ENCODE data around the gene GJA10.
"Not testable (repeated sequence)": the region's sequence is repeated elsewhere in the genome, so short reads cannot be mapped to it uniquely, and the experiment has no call there.

Gene GJA10

DNA sequence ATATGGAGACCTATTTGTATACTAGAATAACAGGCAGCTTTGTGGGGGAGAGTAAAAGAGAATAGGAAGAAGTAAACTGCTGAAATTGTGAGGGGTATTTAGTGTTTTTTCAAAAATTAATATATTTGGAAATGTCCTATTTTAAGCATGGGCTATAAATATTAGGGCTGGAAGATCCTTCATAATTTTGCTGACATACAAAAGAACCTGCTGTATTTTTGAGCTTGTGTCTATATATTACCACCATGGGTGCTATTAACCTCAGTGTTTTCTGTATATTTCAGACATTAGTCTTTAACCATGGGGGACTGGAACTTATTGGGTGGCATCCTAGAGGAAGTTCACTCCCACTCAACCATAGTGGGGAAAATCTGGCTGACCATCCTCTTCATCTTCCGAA is at the start of gene GJA10:
TSS of gene GJA10 (plus strand) at position 301 of the 400 bp plus-strand sequence. CDS start at position 301, 0 bp downstream.
- no peak for DNase-seq

DNA sequence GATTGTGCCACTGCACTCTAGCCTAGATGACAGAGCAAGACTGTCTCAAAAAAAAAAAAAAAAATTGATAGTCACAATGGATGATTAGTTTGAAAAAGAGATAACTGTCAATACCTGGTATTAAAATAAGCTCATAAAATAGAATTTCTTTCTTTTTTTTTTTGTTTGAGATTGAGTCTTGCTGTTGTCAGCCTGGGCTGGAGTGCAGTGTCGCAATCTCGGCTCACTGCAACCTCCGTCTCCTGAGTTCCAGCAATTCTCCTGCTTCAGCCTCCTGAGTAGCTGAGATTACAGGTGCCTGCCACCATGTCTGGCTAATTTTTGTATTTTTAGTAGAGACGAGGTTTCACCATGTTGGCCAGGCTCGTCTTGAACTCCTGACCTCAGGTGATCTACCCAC is 46.8 kb upstream of the GJA10 start:
- DNase-seq: not testable (repeated sequence)

DNA sequence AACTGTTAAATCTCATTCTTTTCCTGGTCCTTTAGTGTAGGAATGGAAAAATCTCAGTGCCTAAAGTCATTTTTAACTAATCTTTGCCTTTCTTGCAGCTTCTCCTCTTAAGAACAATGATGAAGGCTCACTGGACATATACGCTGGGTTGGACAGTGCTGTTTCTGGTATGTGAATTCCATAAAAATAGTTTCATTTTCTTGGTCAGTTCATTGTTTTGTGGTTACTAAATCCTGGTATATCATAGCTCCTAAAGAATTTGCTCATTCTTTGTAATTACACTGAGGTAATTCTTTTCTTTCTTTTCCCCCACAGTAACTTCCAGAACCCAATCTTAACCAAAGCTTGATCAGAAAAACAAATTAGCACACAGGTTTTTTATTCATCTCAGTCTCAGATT is 41.2 kb upstream of the GJA10 start:
- no peak for DNase-seq

DNA sequence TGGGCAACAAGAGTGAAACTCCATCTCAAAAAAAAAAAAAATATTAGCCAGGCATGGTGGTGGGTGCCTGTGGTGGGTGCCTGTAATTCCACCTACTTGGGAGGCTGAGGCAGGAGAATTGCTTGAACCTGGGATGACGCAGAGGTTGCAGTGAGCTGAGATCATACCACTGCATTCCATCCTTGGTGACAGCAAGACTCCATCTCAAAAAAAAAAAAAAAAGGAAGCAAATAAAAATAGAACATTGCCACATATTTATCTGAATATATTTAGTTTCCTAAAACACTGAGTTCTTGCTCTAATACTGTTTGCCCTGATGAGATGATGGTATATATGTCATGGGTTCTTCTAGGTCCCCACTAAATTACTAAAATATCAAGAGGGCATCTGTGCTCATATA is 36.2 kb upstream of the GJA10 start:
- DNase-seq: no peak

DNA sequence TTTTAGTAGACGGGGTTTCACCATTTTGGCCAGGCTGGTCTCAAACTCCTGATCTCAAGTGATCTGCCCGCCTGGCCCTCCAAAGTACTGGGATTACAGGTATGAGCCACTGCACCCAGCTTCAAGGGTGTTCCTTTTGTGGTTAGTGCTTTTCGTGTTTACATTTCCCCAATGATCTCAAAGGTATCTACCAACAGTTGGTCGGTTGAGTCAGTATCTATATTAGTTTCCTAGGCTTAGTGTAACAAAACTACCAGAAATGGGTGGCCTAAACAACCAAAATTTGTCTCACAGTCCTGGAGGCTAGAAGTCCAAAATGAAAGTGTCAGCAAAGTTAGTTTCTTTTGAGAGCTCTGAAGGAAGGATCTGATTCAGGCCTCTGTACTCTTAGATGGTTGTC is 34.5 kb upstream of the GJA10 start:
- DNase-seq: peak; percentile 84

DNA sequence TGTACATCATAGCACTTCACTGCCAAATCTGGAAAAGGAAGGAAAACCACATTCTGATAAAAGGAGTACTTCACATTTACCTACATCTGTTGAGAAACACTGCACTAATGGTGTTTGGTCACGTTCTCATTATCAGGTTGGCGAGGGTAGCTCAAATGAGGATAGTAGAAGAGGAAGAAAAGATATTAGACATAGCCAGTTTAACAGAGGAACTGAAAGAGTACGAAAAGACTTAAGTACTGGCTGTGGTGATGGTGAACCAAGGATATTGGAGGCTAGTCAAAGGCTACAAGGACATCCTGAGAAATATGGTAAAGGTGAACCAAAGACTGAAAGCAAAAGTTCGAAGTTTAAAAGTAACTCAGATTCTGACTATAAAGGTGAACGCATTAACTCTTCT is 32.0 kb upstream of the GJA10 start:
- no peak for DNase-seq

DNA sequence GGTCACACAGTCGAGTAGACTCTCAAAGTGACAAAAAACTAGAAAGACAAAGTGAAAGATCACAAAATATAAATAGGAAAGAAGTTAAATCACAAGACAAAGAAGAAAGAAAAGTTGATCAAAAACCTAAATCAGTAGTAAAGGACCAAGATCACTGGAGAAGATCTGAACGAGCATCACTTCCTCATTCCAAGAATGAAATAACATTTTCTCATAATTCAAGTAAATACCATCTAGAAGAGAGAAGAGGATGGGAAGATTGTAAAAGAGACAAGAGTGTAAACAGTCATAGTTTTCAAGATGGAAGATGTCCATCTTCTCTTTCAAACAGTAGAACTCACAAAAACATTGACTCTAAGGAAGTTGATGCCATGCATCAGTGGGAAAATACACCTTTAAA is 31.6 kb upstream of the GJA10 start:
- peak; percentile 4 for DNase-seq

DNA sequence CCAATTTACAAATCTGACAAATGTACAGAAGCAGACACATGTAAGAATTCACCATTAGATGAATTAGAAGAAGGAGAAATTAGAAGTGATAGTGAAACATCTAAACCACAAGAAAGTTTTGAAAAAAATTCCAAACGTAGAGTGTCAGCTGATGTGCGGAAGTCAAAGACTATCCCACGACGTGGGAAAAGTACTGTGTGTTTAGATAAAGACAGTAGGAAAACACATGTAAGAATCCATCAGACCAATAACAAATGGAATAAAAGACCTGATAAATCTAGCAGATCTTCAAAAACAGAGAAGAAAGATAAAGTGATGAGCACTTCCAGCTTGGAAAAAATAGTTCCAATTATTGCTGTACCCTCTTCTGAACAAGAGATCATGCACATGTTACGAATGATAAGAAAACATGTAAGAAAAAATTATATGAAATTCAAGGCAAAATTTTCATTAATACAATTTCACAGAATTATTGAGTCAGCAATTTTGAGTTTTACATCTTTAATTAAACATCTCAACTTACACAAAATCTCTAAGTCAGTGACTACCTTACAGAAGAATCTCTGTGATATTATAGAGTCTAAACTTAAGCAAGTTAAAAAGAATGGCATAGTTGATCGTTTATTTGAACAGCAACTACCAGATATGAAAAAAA is 28.1 kb upstream of the GJA10 start:
- DNase-seq: no peak

DNA sequence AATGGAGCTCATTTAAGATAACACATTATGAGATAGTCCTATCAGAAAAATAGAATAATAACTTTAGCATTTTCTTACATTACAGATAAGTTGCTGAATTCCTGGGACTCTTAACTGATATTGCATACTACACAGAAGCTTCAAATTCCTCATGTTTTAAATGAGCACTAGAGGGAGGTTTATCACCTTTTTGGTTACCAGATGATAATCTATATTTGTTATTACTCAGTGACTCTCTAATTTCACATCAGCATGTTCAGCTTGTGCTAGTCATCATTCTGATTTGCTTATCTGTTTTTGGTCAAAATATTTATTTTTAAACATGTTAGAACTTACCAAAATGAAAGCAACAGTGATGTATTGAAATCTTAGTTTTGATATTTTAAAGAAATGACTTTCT is 20.5 kb upstream of the GJA10 start:
- DNase-seq: peak; percentile 29

DNA sequence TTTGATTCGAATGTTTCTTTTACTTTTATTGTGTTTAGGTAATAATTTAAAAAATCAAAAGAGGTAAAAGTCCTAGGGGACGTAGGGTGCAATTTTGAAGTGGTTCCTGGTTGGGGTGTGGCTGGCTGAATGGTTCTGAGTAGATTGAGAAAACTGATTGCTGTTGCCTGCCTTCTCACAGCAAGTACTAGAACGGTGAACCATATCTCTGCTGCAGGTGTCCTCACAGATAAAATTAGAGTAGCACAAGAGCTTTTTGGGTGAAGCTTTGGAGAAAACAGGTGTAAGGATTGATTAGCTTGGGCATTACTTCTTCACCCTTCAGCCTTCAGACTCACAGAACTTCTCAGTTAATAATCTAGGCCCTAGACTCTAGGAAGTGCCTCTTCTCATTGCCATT is 19.8 kb upstream of the GJA10 start:
- no peak for DNase-seq

DNA sequence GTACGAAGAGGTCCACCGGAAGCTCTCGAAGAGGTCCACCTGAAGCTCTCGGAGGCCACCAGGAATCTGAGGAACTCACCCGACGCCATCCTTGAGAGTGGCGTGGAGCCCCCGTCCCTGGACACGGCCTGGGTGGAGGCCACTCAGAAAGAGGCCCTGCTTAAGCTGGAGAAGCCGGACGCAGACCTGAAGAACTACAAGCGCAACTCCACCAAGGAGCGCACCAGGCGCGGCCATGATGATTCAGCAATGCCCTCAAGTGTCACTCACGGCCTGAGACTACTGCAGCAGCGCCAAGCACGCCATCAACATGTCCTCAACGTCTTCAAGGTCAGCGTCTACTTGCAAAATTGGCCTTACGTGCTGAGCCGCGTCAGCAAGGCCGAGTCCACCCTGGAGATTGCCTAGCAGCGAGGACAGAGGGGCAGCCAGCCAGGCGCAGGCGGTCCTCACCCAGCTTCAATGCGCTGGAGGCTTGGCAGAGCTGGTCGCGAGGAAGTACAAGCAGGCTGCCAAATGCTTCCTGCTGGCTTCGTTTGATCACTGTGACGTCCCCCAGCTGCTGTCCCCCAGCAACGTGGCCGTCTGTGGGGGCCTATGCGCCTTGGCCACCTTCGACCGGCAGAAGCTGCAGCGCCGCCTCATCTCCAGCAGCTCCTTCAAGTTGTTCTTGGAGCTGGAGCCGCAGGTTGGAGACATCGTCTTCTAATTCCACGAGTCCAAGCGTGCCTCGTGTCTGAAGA is 7.7 kb upstream of the GJA10 start:
- no peak for DNase-seq

DNA sequence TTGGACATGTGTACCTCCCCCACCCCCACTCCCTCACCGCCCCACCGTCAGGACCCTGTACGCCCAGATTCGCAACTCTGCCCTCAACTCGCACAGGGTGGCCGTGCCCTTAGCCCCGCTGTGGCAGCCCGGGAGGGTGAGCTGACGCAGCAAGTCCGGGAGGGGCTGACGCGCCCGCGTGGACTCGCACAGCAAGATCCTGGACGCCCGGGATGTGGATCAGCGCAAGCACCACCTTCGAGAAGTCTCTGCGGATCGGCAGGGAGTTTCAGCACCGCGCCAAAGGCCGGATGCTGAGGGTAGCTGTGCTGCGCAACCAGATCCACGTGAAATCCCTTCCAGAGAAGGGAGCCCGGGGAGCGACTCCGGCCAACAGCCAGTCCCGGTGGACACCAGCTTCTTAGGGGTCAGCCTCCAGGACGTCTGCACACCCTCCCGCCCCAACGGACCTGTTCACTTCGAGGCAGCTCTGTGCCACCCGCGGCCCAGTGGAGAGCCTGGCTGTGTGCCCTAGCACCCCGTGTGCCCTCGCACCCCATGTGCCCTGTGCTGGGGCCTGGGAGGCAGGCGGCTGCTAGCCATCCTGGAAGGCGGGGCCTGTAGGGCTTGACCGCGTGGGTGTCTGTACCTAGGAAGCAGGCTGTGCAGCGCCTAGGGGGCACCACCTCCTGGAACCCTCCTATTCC is 6.7 kb upstream of the GJA10 start:
- no peak for DNase-seq

DNA sequence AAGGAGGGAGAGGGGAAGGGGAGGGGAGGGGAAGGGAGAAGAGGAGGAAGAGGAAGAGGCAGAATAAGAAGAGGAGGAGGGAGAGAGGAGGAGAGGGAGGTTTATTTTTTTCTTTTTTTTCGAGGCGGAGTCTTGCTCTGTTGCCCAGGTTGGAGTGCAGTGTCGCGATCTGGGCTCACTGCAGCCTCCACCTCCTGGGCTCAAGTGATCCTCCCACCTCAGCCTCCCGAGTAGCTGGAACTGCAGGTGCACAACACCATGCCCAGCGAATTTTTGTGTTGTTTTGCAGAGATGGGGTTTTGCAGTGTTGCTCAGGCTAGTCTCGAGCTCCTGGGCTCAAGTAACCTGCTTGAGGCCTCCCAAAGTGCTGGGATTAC is 6.1 kb upstream of the GJA10 start:
- no peak for DNase-seq

DNA sequence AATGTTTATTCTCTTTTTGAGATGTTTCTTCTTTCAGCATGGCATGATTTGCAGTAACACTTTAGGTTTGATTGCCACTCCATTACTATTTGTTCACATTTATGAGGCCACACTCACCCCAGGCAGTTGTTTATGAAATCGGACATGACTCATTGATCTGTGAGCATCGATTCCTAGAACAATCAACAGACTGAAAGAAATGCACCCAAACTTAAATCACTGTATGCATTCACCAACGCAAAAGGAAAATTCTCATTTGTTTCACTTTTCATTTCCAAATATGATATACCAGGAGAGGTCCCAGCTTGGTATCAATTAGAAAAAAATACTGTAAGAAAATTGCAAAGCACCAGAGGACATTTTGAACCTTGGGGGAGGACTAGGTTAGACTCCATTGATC is 5.4 kb upstream of the GJA10 start:
- DNase-seq: peak; percentile 74

DNA sequence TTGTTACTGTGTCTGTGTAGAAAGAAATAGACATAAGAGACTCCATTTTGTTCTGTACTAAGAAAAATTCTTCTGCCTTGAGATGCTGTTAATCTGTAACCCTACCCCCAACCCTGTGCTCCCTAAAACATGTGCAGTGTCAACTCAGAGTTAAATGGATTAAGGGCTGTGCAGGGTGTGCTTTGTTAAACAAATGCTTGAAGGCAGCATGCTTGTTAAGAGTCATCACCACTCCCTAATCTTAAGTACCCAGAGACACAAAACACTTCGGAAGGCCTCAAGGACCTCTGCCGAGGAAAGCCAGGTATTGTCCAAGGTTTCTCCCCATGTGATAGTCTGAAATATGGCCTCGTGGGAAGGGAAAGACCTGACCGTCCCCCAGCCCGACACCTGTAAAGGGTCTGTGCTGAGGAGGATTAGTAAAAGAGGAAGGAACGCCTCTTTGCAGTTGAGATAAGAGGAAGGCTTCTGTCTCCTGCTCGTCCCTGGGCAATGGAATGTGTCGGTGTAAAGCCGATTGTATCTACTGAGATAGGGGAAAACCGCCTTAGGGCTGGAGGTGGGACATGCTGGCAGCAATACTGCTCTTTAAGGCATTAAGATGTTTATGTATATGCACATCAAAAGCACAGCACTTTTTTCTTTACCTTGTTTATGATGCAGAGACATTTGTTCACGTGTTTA is 3.3 kb upstream of the GJA10 start:
- DNase-seq: not testable (repeated sequence)

DNA sequence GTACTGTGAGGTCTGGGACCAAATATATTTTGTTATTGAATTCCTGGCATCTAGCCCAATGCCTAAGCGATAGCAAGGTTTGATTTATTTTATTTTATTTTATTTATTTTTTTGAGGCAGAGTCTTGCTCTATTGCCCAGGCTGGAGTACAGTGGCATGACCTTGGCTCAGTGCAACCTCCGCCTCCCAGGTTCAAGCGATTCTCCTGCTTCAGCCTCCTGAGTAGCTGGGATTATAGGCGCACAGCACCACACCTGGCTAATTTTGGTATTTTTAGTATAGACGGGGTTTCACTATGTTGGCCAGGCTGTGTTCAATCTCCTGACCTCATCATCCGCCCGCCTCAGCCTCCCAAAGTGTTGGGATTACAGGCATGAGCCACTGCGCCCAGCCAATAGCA is 1.7 kb upstream of the GJA10 start:
- DNase-seq: not testable (repeated sequence)

DNA sequence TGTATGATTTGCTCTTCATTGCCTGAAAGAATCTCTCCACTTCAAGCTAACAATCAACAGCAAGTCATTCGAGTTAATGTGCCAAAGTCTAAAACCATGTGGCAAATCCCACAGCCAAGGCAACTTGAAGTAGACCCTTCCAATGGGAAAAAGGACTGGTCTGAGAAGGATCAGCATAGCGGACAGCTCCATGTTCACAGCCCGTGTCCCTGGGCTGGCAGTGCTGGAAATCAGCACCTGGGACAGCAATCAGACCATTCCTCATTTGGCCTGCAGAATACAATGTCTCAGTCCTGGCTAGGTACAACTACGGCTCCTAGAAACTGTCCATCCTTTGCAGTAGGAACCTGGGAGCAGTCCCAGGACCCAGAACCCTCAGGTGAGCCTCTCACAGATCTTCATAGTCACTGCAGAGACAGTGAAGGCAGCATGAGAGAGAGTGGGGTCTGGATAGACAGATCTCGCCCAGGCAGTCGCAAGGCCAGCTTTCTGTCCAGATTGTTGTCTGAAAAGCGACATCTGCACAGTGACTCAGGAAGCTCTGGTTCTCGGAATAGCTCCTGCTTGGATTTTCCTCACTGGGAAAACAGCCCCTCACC is 1.1 kb downstream of the GJA10 start:
- no peak for DNase-seq

DNA sequence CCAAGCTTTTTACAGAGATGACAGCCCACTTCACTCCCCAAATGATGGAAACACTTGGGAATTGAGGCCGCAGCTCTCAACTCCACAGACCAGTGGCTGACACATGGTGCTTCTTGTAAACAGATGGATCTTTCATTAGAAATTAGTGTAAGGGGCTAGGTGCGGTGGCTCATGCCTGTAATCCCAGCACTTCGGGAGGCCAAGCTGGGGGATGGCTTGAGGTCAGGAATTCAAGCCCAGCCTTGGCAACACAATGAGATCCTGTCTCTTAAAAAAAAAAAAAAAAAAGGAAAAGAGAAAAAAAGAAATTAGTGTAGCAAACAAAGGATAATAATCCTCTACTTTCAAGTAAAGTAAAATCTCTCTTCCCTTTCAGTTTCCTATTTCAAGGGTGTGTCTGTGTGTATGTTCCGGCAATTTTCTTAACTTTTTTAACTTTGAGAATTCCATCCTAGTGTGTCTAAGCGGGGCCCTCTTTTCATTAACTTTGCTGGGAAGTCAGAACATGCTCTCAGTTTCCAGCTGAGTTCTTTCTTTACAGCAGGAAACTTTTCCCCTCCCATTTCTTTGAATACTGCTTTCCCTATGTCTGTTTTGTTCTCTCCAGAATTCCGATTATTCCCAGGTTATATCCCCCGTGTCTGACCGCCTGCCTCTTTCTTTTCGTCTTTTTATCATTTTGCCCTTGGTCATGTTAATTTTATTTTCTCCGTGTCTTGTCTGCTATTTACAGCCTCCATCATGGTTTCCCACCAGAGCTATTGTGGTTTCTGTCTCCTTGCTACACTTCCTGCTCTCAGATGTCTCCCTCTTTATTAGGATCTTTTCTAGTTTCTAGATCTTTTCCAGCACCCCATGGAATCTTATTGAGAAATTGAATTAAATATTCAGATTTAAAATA is 16.0 kb downstream of the GJA10 start:
- DNase-seq: not testable (repeated sequence)

DNA sequence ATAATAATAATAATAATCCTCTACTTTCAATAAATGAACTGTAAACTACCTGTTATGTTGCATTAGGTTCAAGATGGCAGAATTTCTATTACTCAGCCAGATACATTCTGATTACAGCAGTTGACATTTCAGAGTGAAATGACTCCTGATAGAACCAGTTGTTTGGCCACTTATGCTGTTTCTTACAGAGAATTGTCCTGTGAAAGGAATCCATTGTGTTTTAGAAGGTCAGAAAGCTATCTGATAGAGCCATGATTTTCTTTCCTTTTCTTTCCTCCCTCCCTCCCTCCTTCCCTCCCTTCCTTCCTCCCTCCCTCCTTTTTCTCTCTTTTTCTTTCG is 16.6 kb downstream of the GJA10 start:
- DNase-seq: no peak

DNA sequence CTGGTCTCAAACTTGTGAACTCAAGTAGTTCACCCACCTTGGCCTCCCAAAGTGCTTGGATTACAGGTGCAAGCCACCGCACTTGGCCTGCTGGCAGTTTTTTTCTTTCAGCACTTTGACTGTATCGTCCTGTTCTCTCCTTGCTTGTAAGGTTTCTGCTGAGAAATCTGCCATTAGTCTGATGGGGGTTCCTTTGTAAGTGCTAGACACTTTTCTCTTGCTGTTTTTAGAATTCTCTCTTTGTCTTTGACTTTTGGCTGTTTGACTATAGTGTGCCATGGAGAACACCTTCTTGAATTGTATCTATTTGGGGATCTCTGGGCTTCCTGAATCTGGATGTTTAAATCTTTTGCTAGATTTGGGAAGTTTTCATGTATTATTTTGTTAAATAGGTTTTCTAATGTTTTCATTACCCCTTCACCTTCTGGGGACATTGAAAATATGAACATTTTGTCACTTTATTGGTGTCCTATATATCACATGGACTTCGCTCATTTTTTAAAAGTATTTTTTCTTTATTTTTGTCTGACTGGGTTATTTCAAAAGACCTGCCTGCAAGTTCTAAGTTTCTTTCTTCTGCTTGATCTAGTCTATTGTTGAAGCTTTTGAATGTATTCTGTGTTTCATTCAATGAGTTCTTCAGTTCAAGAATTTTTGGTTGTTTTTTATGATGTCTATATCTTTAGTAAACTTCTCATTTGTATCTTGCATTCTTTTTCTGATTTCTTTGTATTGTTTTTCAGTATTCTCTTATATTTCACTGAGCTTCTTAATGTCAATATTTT is 22.1 kb downstream of the GJA10 start:
- DNase-seq: no peak

DNA sequence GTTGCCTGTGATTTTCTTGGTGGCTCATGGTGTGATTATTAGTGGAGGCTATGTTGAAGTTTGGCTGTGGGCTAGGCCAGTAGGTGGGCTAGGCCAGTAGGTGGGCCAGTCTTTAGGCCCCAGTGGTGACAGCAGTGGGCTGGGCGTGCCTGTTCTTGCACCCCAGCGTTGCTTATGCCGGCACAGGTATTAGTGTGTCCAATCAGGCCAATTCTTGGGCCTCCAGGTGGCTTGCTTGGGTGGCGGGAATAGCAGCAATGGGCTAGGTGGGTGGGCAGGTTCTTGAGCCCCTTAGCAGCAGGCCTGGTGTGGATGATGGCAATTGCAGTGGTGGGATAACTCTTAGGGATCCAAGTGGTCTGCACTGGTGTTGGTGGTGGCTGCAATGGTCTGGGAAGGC is 22.9 kb downstream of the GJA10 start:
- no peak for DNase-seq

Measured in activated CD4-positive, alpha-beta T cell treated with anti-CD3 and anti-CD28 coated beads, Interleukin-2, amount 50 U/mL, for 16 hours (primary cell).